IPS-15b (cell line): ENCODE data around the gene EPHB3.

Source experiments
- H3K27me3 ChIP-seq: one replicate; pipeline ENCODE4 v1.6.1; 2013; ENCODE audit warnings: low read length; ENCODE audit not compliant: control insufficient read depth, insufficient read depth
- H3K36me3 ChIP-seq: one replicate; pipeline ENCODE4 v1.6.1; 2013; ENCODE audit warnings: low read length; ENCODE audit not compliant: control insufficient read depth, insufficient read depth
- H3K4me1 ChIP-seq: one replicate; pipeline ENCODE4 v1.6.1; 2013; ENCODE audit warnings: mild to moderate bottlenecking, low read length; ENCODE audit not compliant: control insufficient read depth, insufficient read depth
- H3K4me3 ChIP-seq: one replicate; pipeline ENCODE4 v1.5.1; 2013; ENCODE audit warnings: low read depth, low read length
- H3K9ac ChIP-seq: one replicate; pipeline ENCODE4 v1.6.1; 2013; ENCODE audit warnings: low read depth, mild to moderate bottlenecking, low read length
- H3K9me3 ChIP-seq: one replicate; pipeline ENCODE4 v1.6.1; 2013; ENCODE audit warnings: mild to moderate bottlenecking, low read length; ENCODE audit not compliant: control insufficient read depth, insufficient read depth

Gene EPHB3

DNA sequence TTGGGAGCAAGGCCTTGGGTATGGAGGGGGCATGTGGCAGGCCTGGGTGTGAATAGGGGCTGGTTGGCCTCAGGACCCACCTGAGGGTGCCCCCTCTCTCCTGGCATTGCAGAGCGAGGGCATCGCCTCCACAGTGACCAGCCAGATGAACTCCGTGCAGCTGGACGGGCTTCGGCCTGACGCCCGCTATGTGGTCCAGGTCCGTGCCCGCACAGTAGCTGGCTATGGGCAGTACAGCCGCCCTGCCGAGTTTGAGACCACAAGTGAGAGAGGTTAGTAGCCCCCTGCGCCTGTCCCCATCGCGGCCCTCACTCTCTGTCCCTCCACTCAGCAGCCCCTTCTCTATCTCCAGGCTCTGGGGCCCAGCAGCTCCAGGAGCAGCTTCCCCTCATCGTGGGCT lies 16.0 kb downstream of the EPHB3 start:
- Histone ChIP-seq H3K36me3 (no peaks in the 10 kb centered on the region), H3K4me1 (peaks cover 11% of the 10 kb centered on the region), H3K27me3 (peaks cover 71% of the 10 kb centered on the region)

DNA sequence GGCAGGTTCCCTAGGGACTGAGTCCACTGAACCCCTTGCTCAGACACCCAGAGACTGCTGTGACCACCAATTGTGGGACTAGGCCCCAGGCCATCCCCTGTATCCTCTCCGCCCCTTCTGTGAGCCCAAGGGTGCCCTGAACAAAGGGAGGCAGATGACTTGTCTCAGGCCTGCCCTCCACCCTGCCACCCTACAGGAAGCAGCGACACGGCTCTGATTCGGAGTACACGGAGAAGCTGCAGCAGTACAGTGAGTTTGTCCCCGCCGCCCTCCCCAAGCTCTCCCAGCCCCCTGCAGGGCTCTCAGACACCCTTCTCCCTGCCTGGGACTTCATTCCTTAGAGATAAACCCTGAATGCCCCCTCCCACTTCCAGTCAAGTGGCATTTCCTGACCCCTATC lies 16.6 kb downstream of the EPHB3 start:
- no peaks in the 10 kb centered on the region for H3K36me3 ChIP-seq
- H3K9me3 ChIP-seq = no peaks in the 10 kb centered on the region
- H3K4me3 ChIP-seq = no peak overlapping the region
- peaks cover 71% of the 10 kb centered on the region for H3K27me3 ChIP-seq
- no peak overlapping the region for H3K9ac ChIP-seq
- H3K4me1 ChIP-seq = peaks cover 11% of the 10 kb centered on the region

More for the DNA sequence above, 16.0 kb downstream of the EPHB3 start:
- Histone ChIP-seq H3K9ac (no peak overlapping the region), H3K9me3 (no peaks in the 10 kb centered on the region), H3K4me3 (no peak overlapping the region)

DNA sequence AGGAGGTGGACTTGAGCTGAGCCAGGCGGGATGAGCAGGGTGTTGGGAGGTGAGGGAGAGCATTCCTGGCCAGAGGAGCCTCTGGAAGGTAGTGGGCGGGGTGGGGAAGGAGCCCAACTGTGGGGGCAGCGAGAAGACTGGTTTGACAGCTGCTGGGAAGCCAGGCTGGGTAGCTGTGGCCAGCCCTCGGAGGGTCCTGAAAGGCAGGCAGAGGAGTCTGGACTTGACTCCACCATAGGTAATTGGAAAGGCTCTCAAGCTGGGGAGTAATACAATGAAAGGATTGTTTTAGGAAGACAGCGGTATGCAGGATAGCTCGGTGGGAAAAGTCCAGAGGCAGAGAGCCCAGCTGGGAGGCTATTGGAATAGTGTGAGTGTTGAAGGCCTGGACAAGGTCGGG lies 17.2 kb downstream of the EPHB3 start:
- Histone ChIP-seq H3K9ac (no peak overlapping the region), H3K4me3 (no peak overlapping the region), H3K9me3 (no peaks in the 10 kb centered on the region), H3K36me3 (no peaks in the 10 kb centered on the region), H3K4me1 (peaks cover 11% of the 10 kb centered on the region), H3K27me3 (peaks cover 70% of the 10 kb centered on the region)

DNA sequence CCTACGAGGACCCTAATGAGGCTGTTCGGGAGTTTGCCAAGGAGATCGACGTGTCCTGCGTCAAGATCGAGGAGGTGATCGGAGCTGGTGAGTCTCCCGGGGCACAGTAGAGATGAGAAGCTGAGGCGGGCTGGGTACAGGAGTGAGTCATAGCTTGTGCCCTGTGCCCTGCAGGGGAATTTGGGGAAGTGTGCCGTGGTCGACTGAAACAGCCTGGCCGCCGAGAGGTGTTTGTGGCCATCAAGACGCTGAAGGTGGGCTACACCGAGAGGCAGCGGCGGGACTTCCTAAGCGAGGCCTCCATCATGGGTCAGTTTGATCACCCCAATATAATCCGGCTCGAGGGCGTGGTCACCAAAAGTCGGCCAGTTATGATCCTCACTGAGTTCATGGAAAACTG lies 17.9 kb downstream of the EPHB3 start:
- no peaks in the 10 kb centered on the region for H3K36me3 ChIP-seq
- no peaks in the 10 kb centered on the region for H3K9me3 ChIP-seq
- no peak overlapping the region for H3K4me3 ChIP-seq
- peaks cover 6% of the 10 kb centered on the region for H3K4me1 ChIP-seq
- H3K27me3 ChIP-seq = peaks cover 70% of the 10 kb centered on the region
- H3K9ac ChIP-seq = no peak overlapping the region

DNA sequence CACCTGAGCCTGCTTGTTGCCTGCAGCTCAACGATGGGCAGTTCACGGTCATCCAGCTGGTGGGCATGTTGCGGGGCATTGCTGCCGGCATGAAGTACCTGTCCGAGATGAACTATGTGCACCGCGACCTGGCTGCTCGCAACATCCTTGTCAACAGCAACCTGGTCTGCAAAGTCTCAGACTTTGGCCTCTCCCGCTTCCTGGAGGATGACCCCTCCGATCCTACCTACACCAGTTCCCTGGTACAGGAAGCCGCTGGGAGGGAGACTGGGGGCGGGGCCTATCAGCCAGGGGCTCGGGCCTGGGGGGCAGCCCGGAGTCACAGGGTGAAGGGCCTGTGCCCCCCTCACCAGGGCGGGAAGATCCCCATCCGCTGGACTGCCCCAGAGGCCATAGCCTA lies 18.8 kb downstream of the EPHB3 start:
- Histone ChIP-seq H3K9ac (no peak overlapping the region), H3K4me1 (no peaks in the 10 kb centered on the region), H3K4me3 (no peak overlapping the region), H3K36me3 (no peaks in the 10 kb centered on the region), H3K9me3 (no peaks in the 10 kb centered on the region), H3K27me3 (peaks cover 79% of the 10 kb centered on the region)

DNA sequence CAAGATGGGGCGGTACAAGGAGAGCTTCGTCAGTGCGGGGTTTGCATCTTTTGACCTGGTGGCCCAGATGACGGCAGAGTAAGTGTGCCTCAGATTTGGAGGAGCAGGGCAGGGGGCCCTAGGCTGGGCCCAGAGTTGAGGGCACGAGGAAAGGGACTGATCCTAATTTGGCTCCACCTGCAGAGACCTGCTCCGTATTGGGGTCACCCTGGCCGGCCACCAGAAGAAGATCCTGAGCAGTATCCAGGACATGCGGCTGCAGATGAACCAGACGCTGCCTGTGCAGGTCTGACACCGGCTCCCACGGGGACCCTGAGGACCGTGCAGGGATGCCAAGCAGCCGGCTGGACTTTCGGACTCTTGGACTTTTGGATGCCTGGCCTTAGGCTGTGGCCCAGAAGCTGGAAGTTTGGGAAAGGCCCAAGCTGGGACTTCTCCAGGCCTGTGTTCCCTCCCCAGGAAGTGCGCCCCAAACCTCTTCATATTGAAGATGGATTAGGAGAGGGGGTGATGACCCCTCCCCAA lies 19.8 kb downstream of the EPHB3 start:
- H3K4me1 ChIP-seq = no peaks in the 10 kb centered on the region
- no peaks in the 10 kb centered on the region for H3K36me3 ChIP-seq

DNA sequence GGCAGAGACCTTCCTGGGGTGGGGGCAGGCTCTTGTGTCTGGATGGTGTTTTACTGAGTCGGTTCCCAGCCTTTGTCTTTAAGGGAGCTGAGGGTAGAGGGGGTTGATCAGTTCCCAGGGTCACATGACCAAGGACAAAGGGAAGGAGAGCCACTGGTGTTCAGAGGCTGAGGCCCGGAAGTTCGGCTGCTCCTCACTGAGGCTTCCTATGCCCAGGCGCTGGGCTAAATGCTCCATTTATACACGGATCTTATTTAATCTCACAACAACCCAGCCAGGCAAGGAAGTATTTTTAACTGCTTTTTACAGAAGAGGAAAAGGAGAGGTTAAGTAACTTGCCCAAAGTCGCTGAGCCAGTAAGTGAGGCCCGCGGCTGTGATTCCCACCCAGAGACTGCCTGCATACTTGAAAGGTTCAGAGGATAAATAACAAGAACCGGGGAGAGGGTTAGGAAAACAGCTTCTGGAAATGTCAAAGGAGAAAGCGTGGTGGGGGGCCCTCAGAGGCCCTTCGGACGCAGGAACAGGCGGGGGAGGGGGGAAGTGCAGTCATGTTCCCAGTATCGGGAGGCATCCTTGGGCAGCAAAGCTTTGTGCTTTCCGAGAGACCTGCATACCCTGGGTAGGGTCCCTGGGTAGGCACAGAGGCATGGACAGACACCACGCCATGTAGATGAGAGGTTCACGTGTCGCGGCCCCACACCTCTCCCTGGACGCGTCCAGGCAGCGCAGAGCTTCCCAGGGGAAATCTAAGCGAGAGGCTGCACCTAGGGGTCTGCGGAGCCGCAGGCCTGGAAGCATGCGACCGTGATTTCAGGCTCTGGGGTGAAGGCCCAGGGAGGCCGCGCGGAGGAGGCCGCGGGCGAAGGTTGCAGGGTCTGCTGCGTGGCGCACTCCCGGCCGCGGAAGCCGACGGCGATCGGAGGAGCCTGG lies 21.3 kb downstream of the EPHB3 start:
- H3K4me1 ChIP-seq = no peaks in the 10 kb centered on the region
- H3K4me3 ChIP-seq = peak overlapping the region; percentile 59
- H3K27me3 ChIP-seq = peaks cover 90% of the 10 kb centered on the region
- no peaks in the 10 kb centered on the region for H3K9me3 ChIP-seq
- H3K9ac ChIP-seq = no peak overlapping the region
- no peaks in the 10 kb centered on the region for H3K36me3 ChIP-seq

More for the DNA sequence above, 19.8 kb downstream of the EPHB3 start:
- Histone ChIP-seq H3K27me3 (peaks cover 81% of the 10 kb centered on the region), H3K9me3 (no peaks in the 10 kb centered on the region), H3K9ac (no peak overlapping the region), H3K4me3 (no peak overlapping the region)

DNA sequence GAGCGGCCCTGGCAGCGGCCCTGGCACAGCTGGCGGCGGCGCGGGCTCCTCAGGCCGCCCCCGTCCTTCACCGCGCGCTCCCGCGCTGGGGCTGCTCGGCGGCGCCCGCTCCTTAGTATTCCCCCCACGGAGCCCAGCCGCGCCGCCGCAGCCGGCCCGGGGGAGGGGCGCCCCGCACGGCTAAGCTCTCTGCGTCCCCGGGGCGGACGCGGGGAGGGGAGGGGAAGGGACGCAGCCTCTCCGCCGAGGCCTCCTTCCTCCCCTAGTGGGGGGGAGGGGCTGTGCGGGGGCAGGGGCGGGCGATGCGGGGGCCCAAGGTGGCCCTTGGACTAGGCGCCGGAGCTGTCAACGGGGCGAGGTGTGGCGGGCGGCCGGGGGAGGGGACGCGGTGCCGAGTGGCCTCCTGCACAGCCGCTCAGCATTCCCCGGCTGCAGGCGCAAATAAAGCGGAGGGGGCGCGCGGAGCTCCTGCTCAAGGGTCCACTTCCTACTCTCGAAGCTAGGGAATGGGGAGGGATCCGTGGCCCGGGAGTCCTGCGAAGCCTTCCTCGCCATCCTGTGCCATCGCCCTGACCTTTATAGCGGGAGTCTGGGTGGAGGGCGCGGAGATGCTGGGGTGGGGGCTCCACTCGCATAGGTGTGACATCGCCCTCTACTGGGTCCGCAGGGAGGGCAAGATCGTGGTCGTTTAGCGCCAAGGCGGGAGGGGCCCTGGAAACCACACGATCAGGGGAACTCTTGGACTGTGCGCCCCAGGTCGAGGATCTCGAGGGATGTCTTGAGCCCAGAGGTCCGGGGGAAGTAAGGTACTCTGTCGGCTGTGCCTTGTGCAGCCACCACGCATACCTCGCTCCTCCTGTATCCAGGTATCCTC lies 22.2 kb downstream of the EPHB3 start:
- no peaks in the 10 kb centered on the region for H3K4me1 ChIP-seq
- no peak overlapping the region for H3K9ac ChIP-seq
- no peaks in the 10 kb centered on the region for H3K36me3 ChIP-seq
- no peaks in the 10 kb centered on the region for H3K9me3 ChIP-seq
- peak overlapping the region; percentile 59 for H3K4me3 ChIP-seq
- peaks cover 91% of the 10 kb centered on the region for H3K27me3 ChIP-seq

DNA sequence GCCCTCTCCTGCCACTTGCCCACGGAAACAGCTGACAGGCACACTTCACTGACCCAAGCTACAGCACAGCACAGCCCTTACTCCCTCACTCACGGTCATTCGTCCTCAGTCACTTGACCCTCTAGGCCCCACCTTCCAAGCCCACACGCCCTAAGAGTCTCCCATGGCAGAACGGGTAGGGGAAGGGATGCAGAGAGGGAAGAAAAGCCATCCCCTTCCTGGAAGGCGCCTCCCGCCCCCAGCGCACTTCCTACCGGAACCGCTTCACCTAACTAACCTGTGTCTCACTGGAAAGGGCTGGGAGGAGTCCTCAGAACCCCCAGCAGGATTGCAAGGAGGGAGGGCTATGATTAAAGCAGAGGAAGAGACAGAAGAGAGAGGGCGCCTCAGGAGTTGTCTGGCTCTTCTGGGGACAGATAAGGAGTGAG lies 22.9 kb downstream of the EPHB3 start:
- Histone ChIP-seq H3K4me3 (peak overlapping the region; percentile 57), H3K4me1 (no peaks in the 10 kb centered on the region), H3K9ac (no peak overlapping the region), H3K27me3 (peaks cover 91% of the 10 kb centered on the region), H3K9me3 (no peaks in the 10 kb centered on the region), H3K36me3 (no peaks in the 10 kb centered on the region)

DNA sequence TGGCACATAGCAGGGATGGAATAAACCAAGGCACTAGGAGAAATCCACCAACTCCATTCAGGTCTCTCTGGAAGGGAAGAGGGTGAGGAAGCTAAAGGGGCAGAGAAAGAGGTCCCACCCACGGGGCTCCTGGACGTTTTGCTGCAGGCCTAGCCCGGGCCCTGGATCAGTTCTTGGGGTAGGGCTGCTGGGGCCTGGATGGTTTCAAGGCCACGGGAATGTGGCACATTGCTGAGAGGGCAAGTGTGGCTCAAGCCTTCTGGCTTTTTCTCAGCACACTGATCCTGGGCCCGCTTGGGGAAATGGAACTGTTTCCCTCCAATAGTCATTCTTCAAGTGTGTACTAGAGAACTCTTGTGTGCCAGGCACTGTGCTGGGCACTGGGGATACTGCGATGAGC lies 24.0 kb downstream of the EPHB3 start:
- H3K4me3 ChIP-seq = no peak overlapping the region
- H3K4me1 ChIP-seq = no peaks in the 10 kb centered on the region
- no peaks in the 10 kb centered on the region for H3K9me3 ChIP-seq
- H3K36me3 ChIP-seq = no peaks in the 10 kb centered on the region
- H3K27me3 ChIP-seq = peaks cover 94% of the 10 kb centered on the region
- H3K9ac ChIP-seq = no peak overlapping the region

DNA sequence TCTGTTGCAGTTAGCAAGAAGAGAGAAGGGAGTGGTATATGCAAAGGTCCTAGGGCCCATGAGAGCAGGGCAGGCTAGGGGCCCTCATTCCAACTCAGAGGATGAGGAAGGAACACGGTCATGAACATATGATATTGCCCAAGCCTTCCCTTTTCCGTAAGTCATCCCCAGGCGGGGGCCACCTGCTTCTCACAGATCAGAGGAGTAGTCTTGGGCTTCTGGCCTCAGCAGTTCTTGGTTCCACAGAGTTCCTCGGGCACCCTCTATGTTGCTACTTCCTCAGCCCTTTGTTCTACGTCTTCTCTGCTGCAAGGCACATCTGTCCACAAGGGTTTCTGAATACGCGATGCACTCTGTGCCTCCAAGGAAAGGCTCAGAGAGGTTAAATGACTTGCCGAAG lies 25.3 kb downstream of the EPHB3 start:
- Histone ChIP-seq H3K4me1 (no peaks in the 10 kb centered on the region), H3K36me3 (no peaks in the 10 kb centered on the region), H3K27me3 (peaks cover 94% of the 10 kb centered on the region), H3K9me3 (no peaks in the 10 kb centered on the region), H3K4me3 (no peak overlapping the region), H3K9ac (no peak overlapping the region)
